CD14-positive monocyte (primary cell): ENCODE results near the gene HMCN2. TPM values are rescaled to one million over a fixed set of nuclear protein-coding genes. Genes with fewer than 3 reads are reported as not detected.

ENCODE experiments used
- DNase-seq, 3 donors: peaks; one replicate each; pipeline ENCODE4 v3.0.0-alpha.2; 2011 to 2022
- H2AFZ ChIP-seq: 2 replicates; pipeline ENCODE4 v1.6.0; 2012; ENCODE audit warnings: mild to moderate bottlenecking, low read depth, low read length, inconsistent platforms; ENCODE audit not compliant: insufficient read depth, poor library complexity, severe bottlenecking
- H3K27ac ChIP-seq, 2 donors: 1 replicate in 1 of 2; 2 replicates in 1 of 2; pipeline ENCODE4 v1.5.1; 2012 to 2013; ENCODE audit warnings: low read length in 2 of 2, control low read depth in 1 of 2, inconsistent platforms in 1 of 2, low read depth in 1 of 2, mild to moderate bottlenecking in 1 of 2
- H3K27me3 ChIP-seq, 2 donors: one replicate each; pipeline versions ENCODE4 v1.6.0 to v1.6.1; 2011 to 2013; ENCODE audit warnings: low read length in 2 of 2; ENCODE audit not compliant: control insufficient read depth in 2 of 2, insufficient read depth in 2 of 2
- H3K36me3 ChIP-seq, 2 donors: replicated peaks in 1 of 2; 1 replicate in 1 of 2; 2 replicates in 1 of 2; pipeline versions ENCODE4 v1.5.1 to v1.6.1; 2012 to 2013; ENCODE audit warnings: low read length in 2 of 2, control low read depth in 1 of 2, inconsistent platforms in 1 of 2, mild to moderate bottlenecking in 1 of 2; ENCODE audit not compliant: insufficient read depth in 2 of 2, control insufficient read depth in 1 of 2
- H3K4me1 ChIP-seq, 2 donors: 1 replicate in 1 of 2; 2 replicates in 1 of 2; pipeline versions ENCODE4 v1.5.1 to v1.6.1; 2012 to 2013; ENCODE audit warnings: low read length in 2 of 2, control low read depth in 1 of 2, inconsistent platforms in 1 of 2, mild to moderate bottlenecking in 1 of 2, moderate library complexity in 1 of 2; ENCODE audit not compliant: insufficient read depth in 2 of 2, control insufficient read depth in 1 of 2
- H3K4me2 ChIP-seq: replicated peaks from 2 replicates; pipeline ENCODE3; 2012; ENCODE audit warnings: low read length, moderate library complexity, mild to moderate bottlenecking; ENCODE audit not compliant: poor library complexity, severe bottlenecking; ENCODE audit errors: extremely low read depth
- H3K4me3 ChIP-seq, 3 experiments: fragments of 200-600 bp in 1 of 3; sonication (generic) in 1 of 3; replicated peaks in 1 of 3; 1 replicate in 2 of 3; 2 replicates in 1 of 3; pipeline ENCODE4 v1.5.1; 2011 to 2013; ENCODE audit warnings: low read length in 3 of 3, mild to moderate bottlenecking in 3 of 3, control low read depth in 2 of 3, low read depth in 2 of 3, inconsistent platforms in 1 of 3, moderate library complexity in 1 of 3
- H3K79me2 ChIP-seq: 2 replicates; pipeline ENCODE4 v1.6.0; 2012; ENCODE audit warnings: mild to moderate bottlenecking, control low read depth, inconsistent platforms, low read length, moderate library complexity; ENCODE audit not compliant: insufficient read depth
- H3K9ac ChIP-seq: 2 replicates; pipeline ENCODE4 v1.6.0; 2017; ENCODE audit warnings: low read length, mild to moderate bottlenecking; ENCODE audit not compliant: insufficient read depth, poor library complexity, severe bottlenecking
- H3K9me3 ChIP-seq, 2 donors: replicated peaks in 1 of 2; 1 replicate in 1 of 2; 2 replicates in 1 of 2; pipeline versions ENCODE4 v1.5.1 to v1.6.1; 2012 to 2013; ENCODE audit warnings: low read length in 2 of 2, control low read depth in 1 of 2; ENCODE audit not compliant: control insufficient read depth in 1 of 2, insufficient read depth in 1 of 2
- H4K20me1 ChIP-seq: 2 replicates; pipeline ENCODE4 v1.6.0; 2012; ENCODE audit warnings: mild to moderate bottlenecking, low read length, control low read depth, moderate library complexity; ENCODE audit not compliant: insufficient read depth
- H3K27ac Mint-ChIP-seq, 7 donors: one replicate each; pipeline ENCODE4 v1.8.0; 2020; ENCODE audit warnings: mild to moderate bottlenecking in 7 of 7, mixed read lengths in 7 of 7, moderate library complexity in 6 of 7, inconsistent platforms in 2 of 7
- H3K27me3 Mint-ChIP-seq, 3 donors: one replicate each; pipeline ENCODE4 v1.8.0; 2021 to 2022; ENCODE audit warnings: low read depth in 3 of 3, mild to moderate bottlenecking in 3 of 3, mixed read lengths in 3 of 3, moderate library complexity in 3 of 3, inconsistent platforms in 1 of 3
- H3K36me3 Mint-ChIP-seq, 2 donors: one replicate each; pipeline ENCODE4 v1.8.0; 2020; ENCODE audit warnings: mixed read lengths in 2 of 2, inconsistent platforms in 1 of 2, mild to moderate bottlenecking in 1 of 2
- H3K4me1 Mint-ChIP-seq: one replicate; pipeline ENCODE4 v1.8.0; 2020; ENCODE audit warnings: mild to moderate bottlenecking, mixed read lengths
- H3K4me3 Mint-ChIP-seq, 2 donors: one replicate each; pipeline ENCODE4 v1.8.0; 2020; ENCODE audit warnings: mild to moderate bottlenecking in 2 of 2, mixed read lengths in 2 of 2, moderate library complexity in 1 of 2
- H3K9me3 Mint-ChIP-seq, 7 donors: one replicate each; pipeline ENCODE4 v1.8.0; 2020 to 2022; ENCODE audit warnings: mixed read lengths in 7 of 7, mild to moderate bottlenecking in 6 of 7, moderate library complexity in 6 of 7, inconsistent platforms in 2 of 7
- WGBS: methylation state at CpG from one replicate; pipeline ENCODE4 v1.1.5; 2013; ENCODE audit warnings: missing lambda C conversion rate; ENCODE audit not compliant: insufficient coverage; 5-methylcytosine and 5-hydroxymethylcytosine counted together
- intact Hi-C, 2 donors: fragments of 100-400 bp; cut with micrococcal nuclease; formaldehyde crosslinking; loops; one replicate each; pipeline versions ENCODE4 v1.15.0 to v1.15.1; 2023
- polyA plus RNA-seq, 3 donors: library from polyadenylated mRNA; depleted of rRNA in 1 of 3; unstranded in 2 of 3; stranded (reverse) in 1 of 3; fragments of 300-500 nt in 2 of 3; fragments of >200 nt in 1 of 3; fragmentation: Illumina TruSeq in 2 of 3; gene quantifications; 1 replicate in 2 of 3; 2 replicates in 1 of 3; pipeline ENCODE4 v1.2.3, GENCODE V29; 2012 to 2021
- TF ChIP-seq, protein P1 (sequence below): fragments of 200-600 bp; IDR thresholded peaks from one replicate; pipeline ENCODE4 v1.8.0; 2022; ENCODE audit warnings: antibody characterized with exemption, mild to moderate bottlenecking

The HMCN2 gene
- polyA plus RNA-seq, 3 donors = not detected

DNA sequence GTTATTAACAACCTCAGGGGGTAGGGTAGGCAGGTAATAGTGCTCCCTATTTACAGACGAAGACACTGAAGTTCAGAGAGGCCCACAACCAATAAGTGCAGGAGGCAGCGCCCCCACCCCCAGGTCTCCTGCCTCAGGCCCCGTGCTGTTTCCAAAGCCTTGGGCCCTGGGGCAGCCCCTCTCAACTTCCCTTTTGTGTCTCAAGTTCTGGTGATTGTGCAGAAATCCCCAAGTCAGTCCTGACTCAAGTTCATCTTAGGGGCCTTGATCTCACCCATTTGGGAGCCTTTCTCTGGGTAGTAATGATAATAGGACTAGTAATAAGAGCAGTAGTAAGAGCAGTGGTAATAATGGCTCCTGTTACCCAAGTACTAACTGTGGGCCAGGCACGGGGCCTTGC, 143.7 kb downstream of the HMCN2 start:
- no peaks in the 10 kb centered on the region for H3K4me1 Mint-ChIP-seq
- Histone ChIP-seq H4K20me1 (no peaks in the 10 kb centered on the region), H3K79me2 (no peaks in the 10 kb centered on the region), H3K9me3 (no peaks in the 10 kb centered on the region), H2AFZ (no peak overlapping the region), H3K36me3 (no peaks in the 10 kb centered on the region), H3K9ac (no peak overlapping the region), H3K4me2 (no peak overlapping the region), H3K4me1 (no peaks in the 10 kb centered on the region), H3K27me3 (no peaks in the 10 kb centered on the region), H3K4me3 (no peak overlapping the region), H3K27ac (no peak overlapping the region)
- intact Hi-C loops = no loop called here
- H3K4me3 Mint-ChIP-seq = no peak overlapping the region
- peaks cover 2 to 9% (median 6%) of the 10 kb centered on the region in 3 donors for H3K27me3 Mint-ChIP-seq
- no peak overlapping the region for H3K27ac Mint-ChIP-seq
- no peaks in the 10 kb centered on the region for H3K36me3 Mint-ChIP-seq
- TF ChIP-seq, protein P1, sequence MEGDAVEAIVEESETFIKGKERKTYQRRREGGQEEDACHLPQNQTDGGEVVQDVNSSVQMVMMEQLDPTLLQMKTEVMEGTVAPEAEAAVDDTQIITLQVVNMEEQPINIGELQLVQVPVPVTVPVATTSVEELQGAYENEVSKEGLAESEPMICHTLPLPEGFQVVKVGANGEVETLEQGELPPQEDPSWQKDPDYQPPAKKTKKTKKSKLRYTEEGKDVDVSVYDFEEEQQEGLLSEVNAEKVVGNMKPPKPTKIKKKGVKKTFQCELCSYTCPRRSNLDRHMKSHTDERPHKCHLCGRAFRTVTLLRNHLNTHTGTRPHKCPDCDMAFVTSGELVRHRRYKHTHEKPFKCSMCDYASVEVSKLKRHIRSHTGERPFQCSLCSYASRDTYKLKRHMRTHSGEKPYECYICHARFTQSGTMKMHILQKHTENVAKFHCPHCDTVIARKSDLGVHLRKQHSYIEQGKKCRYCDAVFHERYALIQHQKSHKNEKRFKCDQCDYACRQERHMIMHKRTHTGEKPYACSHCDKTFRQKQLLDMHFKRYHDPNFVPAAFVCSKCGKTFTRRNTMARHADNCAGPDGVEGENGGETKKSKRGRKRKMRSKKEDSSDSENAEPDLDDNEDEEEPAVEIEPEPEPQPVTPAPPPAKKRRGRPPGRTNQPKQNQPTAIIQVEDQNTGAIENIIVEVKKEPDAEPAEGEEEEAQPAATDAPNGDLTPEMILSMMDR = no peak
- 100% methylated on average over 1 of the region's 4 CpGs for WGBS
- no peaks in the 10 kb centered on the region for H3K9me3 Mint-ChIP-seq
- no peak for DNase-seq

DNA sequence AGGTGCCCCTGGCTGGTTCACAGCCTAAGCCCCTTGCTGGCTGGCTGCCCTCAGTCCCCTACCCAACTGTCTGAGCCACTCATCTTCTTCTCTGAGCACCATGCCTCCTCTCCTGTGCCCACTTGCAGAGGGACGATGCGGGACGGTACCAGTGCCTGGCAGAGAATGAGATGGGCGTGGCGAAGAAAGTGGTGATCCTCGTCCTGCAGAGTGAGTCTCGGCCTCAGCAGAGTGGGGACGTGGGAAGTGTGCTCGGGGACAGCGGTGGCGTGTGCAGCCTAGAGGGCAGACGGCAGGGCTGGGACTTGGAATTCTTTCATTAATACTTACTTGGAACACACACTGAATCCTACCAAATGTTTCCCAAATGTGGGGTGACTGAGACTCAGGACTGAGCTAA, 144.9 kb downstream of the HMCN2 start:
- no peaks in the 10 kb centered on the region for H3K9me3 ChIP-seq
- H3K4me2 ChIP-seq = no peak overlapping the region
- no peak overlapping the region for H2AFZ ChIP-seq
- H3K4me3 Mint-ChIP-seq = no peak overlapping the region
- H3K4me1 ChIP-seq = no peaks in the 10 kb centered on the region
- H3K4me1 Mint-ChIP-seq = no peaks in the 10 kb centered on the region
- peaks cover 0 to 9% (median 6%) of the 10 kb centered on the region in 3 donors for H3K27me3 Mint-ChIP-seq
- no peak overlapping the region for H3K9ac ChIP-seq
- TF ChIP-seq, protein P1 = no peak
- no peak overlapping the region for H3K27ac ChIP-seq
- H3K36me3 ChIP-seq = no peaks in the 10 kb centered on the region
- no peaks in the 10 kb centered on the region for H3K9me3 Mint-ChIP-seq
- no peak overlapping the region for H3K4me3 ChIP-seq
- H4K20me1 ChIP-seq = no peaks in the 10 kb centered on the region
- H3K27ac Mint-ChIP-seq = no peak overlapping the region
- H3K79me2 ChIP-seq = no peaks in the 10 kb centered on the region
- intact Hi-C loops = no loop called here
- H3K36me3 Mint-ChIP-seq = no peaks in the 10 kb centered on the region
- 97% methylated on average over 8 of the region's 12 CpGs for WGBS
- H3K27me3 ChIP-seq = no peaks in the 10 kb centered on the region
- no peak for DNase-seq
